ENCODE measurements around the gene ARHGEF19. TPM values are rescaled to one million over a fixed set of nuclear protein-coding genes. Genes with fewer than 3 reads are reported as not detected.

ARHGEF19 gene
- total and polyA plus RNA-seq, 2 of the 13 experiments (the other 11 are each of a cell fraction or from before 2014, with no cell fraction given): 1.7 to 1.8 TPM

DNA sequence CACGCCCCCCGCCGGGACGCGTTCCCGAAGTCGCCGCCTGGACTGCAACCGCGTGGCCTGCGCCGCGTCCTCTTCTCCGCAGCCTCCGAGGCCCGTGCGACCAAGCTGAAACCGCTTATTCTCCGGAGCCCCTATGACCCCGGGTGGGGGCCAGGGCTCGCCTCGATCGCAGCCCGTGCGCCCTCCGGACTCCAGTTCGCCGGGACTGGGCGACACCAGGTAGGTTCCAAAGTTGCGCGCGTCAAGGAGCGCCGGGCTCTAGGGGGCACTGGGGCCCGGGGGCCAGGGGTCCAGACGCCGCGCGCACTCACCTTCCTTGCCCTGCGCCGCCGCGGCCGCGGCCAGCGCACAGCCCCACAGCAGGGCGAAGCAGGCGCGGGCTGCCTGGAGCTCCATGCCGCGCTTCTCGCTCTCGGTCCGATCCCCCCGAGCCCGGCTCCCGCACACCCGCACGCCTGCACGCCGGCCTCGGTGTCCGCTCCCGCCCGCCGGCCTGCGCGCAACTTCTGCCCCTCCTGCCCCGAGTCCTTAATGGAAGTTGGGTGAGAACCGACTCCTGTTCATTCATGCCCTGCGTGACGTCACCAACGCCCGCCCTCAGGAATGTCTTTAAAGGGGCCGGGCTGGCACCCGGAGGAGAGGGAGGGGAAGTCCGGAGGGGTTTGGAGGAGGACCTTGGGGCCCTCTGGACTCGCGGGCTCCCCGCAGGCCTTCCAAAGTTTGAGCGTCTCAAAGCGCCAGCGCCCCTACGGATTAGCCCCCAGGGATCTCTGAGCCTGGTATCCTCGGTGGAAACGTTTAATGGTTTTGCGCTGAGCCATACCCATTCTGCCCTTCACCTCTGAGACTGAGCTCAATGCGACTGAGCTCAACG is 56.7 kb downstream of the ARHGEF19 start, which contains the start of gene EPHA2 (continued):
- TF ChIP-seq PRDM10 (CRISPR knock-in tag; IDR thresholded peaks at IDR 0.05; ENCODE audit: low read depth): no peak
- TF ChIP-seq ZNF256 (CRISPR knock-in tag; conservative IDR thresholded peaks at IDR 0.05): peak; percentile 58
- TF ChIP-seq PLRG1 (conservative IDR thresholded peaks at IDR 0.05): no peak
- no peak for TF ChIP-seq FOSL1 (CRISPR knock-in tag; IDR thresholded peaks at IDR 0.05; ENCODE audit: borderline replicate concordance)
- no peak for TF ChIP-seq GABPA (IDR thresholded peaks at IDR 0.05; ENCODE audit: low read depth, low read length)
- TF ChIP-seq GABPA (CRISPR knock-in tag; IDR thresholded peaks at IDR 0.05; ENCODE audit: low read depth): peak; percentile 48
- no peak for TF ChIP-seq ZC3H4 (CRISPR knock-in tag; IDR thresholded peaks at IDR 0.05; ENCODE audit: borderline replicate concordance)
- TF ChIP-seq ZNF780A (CRISPR knock-in tag; IDR thresholded peaks at IDR 0.05): no peak
- TF ChIP-seq SSRP1 (CRISPR knock-in tag; IDR thresholded peaks at IDR 0.05): no peak
- TF ChIP-seq SIX4 (CRISPR knock-in tag; IDR thresholded peaks at IDR 0.05): peak; percentile 64; the same call in 1 of the 2 replicates
- TF ChIP-seq KDM6A (CRISPR knock-in tag; IDR thresholded peaks at IDR 0.05; ENCODE audit: low read depth): peak; percentile 31; the same call in 1 of the 2 replicates
- TF ChIP-seq CHD2 (IDR thresholded peaks at IDR 0.05; ENCODE audit: low read depth, low read length): no peak
- TF ChIP-seq KLF6 (CRISPR knock-in tag; IDR thresholded peaks at IDR 0.05): peak; percentile 92; the same call in 1 of the 2 replicates
- TF ChIP-seq NCOA2 (CRISPR knock-in tag; IDR thresholded peaks at IDR 0.05): 0 out of 2 replicates have a peak, but pooled peaks have one; percentile 38
- TF ChIP-seq XRCC5 (optimal IDR thresholded peaks at IDR 0.05; ENCODE audit: low read length): no peak
- peak; percentile 38; the same call in 1 of the 2 replicates for TF ChIP-seq ISL2 (CRISPR knock-in tag; IDR thresholded peaks at IDR 0.05)
- TF ChIP-seq HNF1A (IDR thresholded peaks at IDR 0.05; ENCODE audit: low read depth): no peak
- peak; percentile 55; the same call in 1 of the 2 replicates for TF ChIP-seq HNF1A (CRISPR knock-in tag; IDR thresholded peaks at IDR 0.05; ENCODE audit: borderline replicate concordance)
- TF ChIP-seq, protein P1, sequence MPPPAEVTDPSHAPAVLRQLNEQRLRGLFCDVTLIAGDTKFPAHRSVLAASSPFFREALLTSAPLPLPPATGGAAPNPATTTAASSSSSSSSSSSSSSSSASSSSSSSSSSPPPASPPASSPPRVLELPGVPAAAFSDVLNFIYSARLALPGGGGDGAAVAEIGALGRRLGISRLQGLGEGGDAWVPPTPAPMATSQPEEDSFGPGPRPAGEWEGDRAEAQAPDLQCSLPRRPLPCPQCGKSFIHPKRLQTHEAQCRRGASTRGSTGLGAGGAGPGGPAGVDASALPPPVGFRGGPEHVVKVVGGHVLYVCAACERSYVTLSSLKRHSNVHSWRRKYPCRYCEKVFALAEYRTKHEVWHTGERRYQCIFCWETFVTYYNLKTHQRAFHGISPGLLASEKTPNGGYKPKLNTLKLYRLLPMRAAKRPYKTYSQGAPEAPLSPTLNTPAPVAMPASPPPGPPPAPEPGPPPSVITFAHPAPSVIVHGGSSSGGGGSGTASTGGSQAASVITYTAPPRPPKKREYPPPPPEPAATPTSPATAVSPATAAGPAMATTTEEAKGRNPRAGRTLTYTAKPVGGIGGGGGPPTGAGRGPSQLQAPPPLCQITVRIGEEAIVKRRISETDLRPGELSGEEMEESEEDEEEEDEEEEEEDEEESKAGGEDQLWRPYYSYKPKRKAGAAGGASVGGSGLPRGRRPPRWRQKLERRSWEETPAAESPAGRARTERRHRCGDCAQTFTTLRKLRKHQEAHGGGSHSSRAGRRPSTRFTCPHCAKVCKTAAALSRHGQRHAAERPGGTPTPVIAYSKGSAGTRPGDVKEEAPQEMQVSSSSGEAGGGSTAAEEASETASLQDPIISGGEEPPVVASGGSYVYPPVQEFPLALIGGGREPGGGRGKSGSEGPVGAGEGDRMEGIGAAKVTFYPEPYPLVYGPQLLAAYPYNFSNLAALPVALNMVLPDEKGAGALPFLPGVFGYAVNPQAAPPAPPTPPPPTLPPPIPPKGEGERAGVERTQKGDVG (CRISPR knock-in tag; IDR thresholded peaks at IDR 0.05; ENCODE audit: borderline replicate concordance): no peak

Measured in HepG2 (cell line).